PFSK-1 (cell line): ENCODE measurements around the gene ZBTB16.

ENCODE experiments used
- FOXP2 ChIP-seq: optimal IDR thresholded peaks from 2 replicates; pipeline ENCODE3; 2011; ENCODE audit warnings: borderline replicate concordance, control low read depth, inconsistent platforms; ENCODE audit not compliant: insufficient read depth; ENCODE audit errors: extremely low read length, extremely low read depth
- POLR2AphosphoS5 ChIP-seq: IDR thresholded peaks from 2 replicates; pipeline ENCODE4 v1.6.1; 2012; ENCODE audit warnings: low read depth, mild to moderate bottlenecking, control low read depth, low read length, moderate library complexity
- REST ChIP-seq, 2 experiments: IDR thresholded peaks; 2 replicates each; pipeline versions ENCODE4 v1.6.1 to v1.8.0; 2011 to 2012; ENCODE audit warnings: low read depth in 2 of 2, low read length in 2 of 2, control low read depth in 1 of 2, inconsistent platforms in 1 of 2, mild to moderate bottlenecking in 1 of 2, moderate library complexity in 1 of 2; ENCODE audit not compliant: insufficient read depth in 1 of 2
- SIN3A ChIP-seq: IDR thresholded peaks from 2 replicates; pipeline ENCODE4 v1.6.1; 2012; ENCODE audit warnings: mild to moderate bottlenecking, low read length, moderate library complexity, borderline replicate concordance; ENCODE audit not compliant: insufficient read depth
- TAF1 ChIP-seq: IDR thresholded peaks from 2 replicates; pipeline ENCODE4 v1.6.1; 2012; ENCODE audit warnings: low read length, control low read depth, borderline replicate concordance; ENCODE audit not compliant: insufficient read depth

ZBTB16 gene

GRCh38 chr11:114147375-114148012 is 88.0 kb downstream of the ZBTB16 start:
- TF ChIP-seq FOXP2 (no peak), SIN3A (no peak), TAF1 (no peak), REST (IDR thresholded peaks at IDR 0.05; ENCODE audit: insufficient read depth in 1 of 2, low read depth in 2 of 2, low read length in 2 of 2) (no peak), POLR2AphosphoS5 (no peak)

GRCh38 chr11:114148013-114148382 is 88.5 kb downstream of the ZBTB16 start:
- no peak for TF ChIP-seq FOXP2
- TF ChIP-seq REST (IDR thresholded peaks at IDR 0.05; ENCODE audit: insufficient read depth in 1 of 2, low read depth in 2 of 2, low read length in 2 of 2), result no peak
- no peak for TF ChIP-seq TAF1
- no peak for TF ChIP-seq POLR2AphosphoS5
- no peak for TF ChIP-seq SIN3A

- no peak for TF ChIP-seq TAF1
- TF ChIP-seq REST (IDR thresholded peaks at IDR 0.05; ENCODE audit: insufficient read depth in 1 of 2, low read depth in 2 of 2, low read length in 2 of 2), result no peak
- TF ChIP-seq SIN3A, result no peak
- TF ChIP-seq FOXP2, result no peak
- no peak for TF ChIP-seq POLR2AphosphoS5
Observed at GRCh38 chr11:114149689-114150407, 90.3 kb downstream of the ZBTB16 start.

- TF ChIP-seq POLR2AphosphoS5, result no peak
- TF ChIP-seq TAF1, result no peak
- no peak for TF ChIP-seq FOXP2
- no peak for TF ChIP-seq SIN3A
- no peak for TF ChIP-seq REST (IDR thresholded peaks at IDR 0.05; ENCODE audit: insufficient read depth in 1 of 2, low read depth in 2 of 2, low read length in 2 of 2)
Observed at GRCh38 chr11:114150671-114151070, 91.2 kb downstream of the ZBTB16 start.
